ENCODE data around the gene GRK1. TPM values are rescaled to one million over a fixed set of nuclear protein-coding genes. Genes with fewer than 3 reads are reported as not detected.

Gene GRK1
- total and polyA plus RNA-seq, 2 of the 13 experiments (the other 11 are each of a cell fraction or from before 2014, with no cell fraction given), result 0.07 to 0.12 TPM

- Histone ChIP-seq H3K4me2 (ENCODE audit: low read depth, low read length) (no peak overlapping the region), H3K9ac (ENCODE audit: insufficient read depth, low read depth, low read length) (no peak overlapping the region), H2AFZ (ENCODE audit: low read length) (no peak overlapping the region), H3K9me3 (ENCODE audit: low read length) (no peaks in the 10 kb centered on the region), H3K27ac (ENCODE audit: extremely low read length, insufficient read depth, low read length) (no peak overlapping the region), H3K27me3 (ENCODE audit: control insufficient read depth in 1 of 2, insufficient read depth in 2 of 2, low read length in 2 of 2) (no peaks in the 10 kb centered on the region), H3K4me3 (replicated peaks in 1 of 3; ENCODE audit: insufficient read depth in 1 of 3, low read depth in 2 of 3, low read length in 3 of 3) (no peak overlapping the region), H4K20me1 (ENCODE audit: insufficient read depth, low read length) (0 out of 2 replicates have a peak, but pooled peaks cover 3% of the 10 kb centered on the region), H3K79me2 (ENCODE audit: insufficient read depth, low read length) (peaks cover 7% of the 10 kb centered on the region), H3K4me1 (ENCODE audit: insufficient read depth, low read length) (no peaks in the 10 kb centered on the region), H3K36me3 (replicated peaks in 1 of 2; ENCODE audit: control insufficient read depth in 1 of 2, insufficient read depth in 2 of 2, low read length in 2 of 2) (peaks cover 27 to 70% of the 10 kb centered on the region in 2 experiments; a peak in 4 of 5 replicates)
- BruUV-seq (replicated peaks), result no TSS peak
- WGBS (ENCODE audit: low lambda C conversion rate), result 97% methylated on average over 7 of the region's 11 CpGs
- ChIA-PET POLR2A (no interaction called here), CTCF (ENCODE audit: low intra/inter-chr PET ratio, low total read pairs) (no interaction called here)
- DNase-seq (ENCODE audit: low spot score), result no peak
- no peak for ATAC-seq
- in situ Hi-C loops (cut with HindIII; ENCODE audit: extremely low pct_ligation_motif_present, low pct_unique_long_range_greater_than_20kb) (no loop called here), intact Hi-C loops (cut with micrococcal nuclease; ENCODE audit: unreplicated experiment) (no loop called here)
- FAIRE-seq, result no peak
- TF ChIP-seq DMTF1 (CRISPR knock-in tag; IDR thresholded peaks at IDR 0.05) (no peak), ZNF784 (CRISPR knock-in tag; IDR thresholded peaks at IDR 0.05; ENCODE audit: borderline replicate concordance) (no peak), PAX8 (CRISPR knock-in tag; IDR thresholded peaks at IDR 0.05; ENCODE audit: borderline replicate concordance) (no peak), ZNF530 (CRISPR knock-in tag; IDR thresholded peaks at IDR 0.05; ENCODE audit: low read depth) (no peak), ZNF576 (CRISPR knock-in tag; IDR thresholded peaks at IDR 0.05) (no peak), ATF2 (CRISPR knock-in tag; IDR thresholded peaks at IDR 0.05) (no peak), ZNF484 (CRISPR knock-in tag; IDR thresholded peaks at IDR 0.05; ENCODE audit: borderline replicate concordance, low read depth) (no peak), TBX3 (IDR thresholded peaks at IDR 0.05; ENCODE audit: borderline replicate concordance) (no peak), MED8 (CRISPR knock-in tag; IDR thresholded peaks at IDR 0.05; ENCODE audit: insufficient replicate concordance) (no peak), KAT2B (IDR thresholded peaks at IDR 0.05; ENCODE audit: borderline replicate concordance, low read depth, low read length) (no peak), MYC (CRISPR knock-in tag; IDR thresholded peaks at IDR 0.05; ENCODE audit: borderline replicate concordance) (no peak)
Measured at GRCh38 chr13:113630296-113630695, 36.7 kb upstream of the GRK1 start.

All from HepG2 (cell line).